ENCODE data around the gene FSTL4. TPM values are rescaled to one million over a fixed set of nuclear protein-coding genes. Genes with fewer than 3 reads are reported as not detected.
"Not testable (repeated sequence)": the region's sequence is repeated elsewhere in the genome, so short reads cannot be mapped to it uniquely, and the experiment has no call there.

Gene FSTL4
- total RNA-seq, 1 experiment from 2014 or later, result 14.3 TPM

- DNase-seq (ENCODE audit: extremely low read depth, low read depth), result no peak
These were observed 152.1 kb downstream of the FSTL4 start for GRCh38 chr5:133460172-133460758.

- no peak for DNase-seq (ENCODE audit: extremely low read depth, low read depth)
These were observed 152.7 kb downstream of the FSTL4 start for GRCh38 chr5:133459474-133460160.

GRCh38 chr5:133458435-133458834 lies 153.9 kb downstream of the FSTL4 start:
- no peak for DNase-seq (ENCODE audit: extremely low read depth, low read depth)

- DNase-seq (ENCODE audit: extremely low read depth, low read depth), result no peak
These were observed 154.6 kb downstream of the FSTL4 start for GRCh38 chr5:133457439-133458355.

GRCh38 chr5:133456933-133457402 lies 155.4 kb downstream of the FSTL4 start:
- DNase-seq (ENCODE audit: extremely low read depth, low read depth), result no peak

- DNase-seq (ENCODE audit: extremely low read depth, low read depth), result no peak
These were observed 156.7 kb downstream of the FSTL4 start for GRCh38 chr5:133455676-133456075.

GRCh38 chr5:133454442-133454841 lies 157.9 kb downstream of the FSTL4 start:
- DNase-seq (ENCODE audit: extremely low read depth, low read depth), result no peak

GRCh38 chr5:133453831-133454230 lies 158.5 kb downstream of the FSTL4 start:
- no peak for DNase-seq (ENCODE audit: extremely low read depth, low read depth)

- no peak for DNase-seq (ENCODE audit: extremely low read depth, low read depth)
These were observed 159.1 kb downstream of the FSTL4 start for GRCh38 chr5:133453084-133453780.

- DNase-seq (ENCODE audit: extremely low read depth, low read depth), result no peak
These were observed 160.4 kb downstream of the FSTL4 start for GRCh38 chr5:133451926-133452325.

GRCh38 chr5:133450286-133450685 lies 162.1 kb downstream of the FSTL4 start:
- no peak for DNase-seq (ENCODE audit: extremely low read depth, low read depth)

- DNase-seq (ENCODE audit: extremely low read depth, low read depth), result no peak
These were observed 163.2 kb downstream of the FSTL4 start for GRCh38 chr5:133449181-133449580.

GRCh38 chr5:133446440-133446839 lies 165.9 kb downstream of the FSTL4 start:
- no peak for DNase-seq (ENCODE audit: extremely low read depth, low read depth)

GRCh38 chr5:133445744-133446143 lies 166.6 kb downstream of the FSTL4 start:
- DNase-seq (ENCODE audit: extremely low read depth, low read depth), result no peak

- not testable (repeated sequence) for DNase-seq (ENCODE audit: extremely low read depth, low read depth)
These were observed 167.1 kb downstream of the FSTL4 start for GRCh38 chr5:133445204-133445603.

- DNase-seq (ENCODE audit: extremely low read depth, low read depth), result no peak
These were observed 167.6 kb downstream of the FSTL4 start for GRCh38 chr5:133444711-133445110.

GRCh38 chr5:133441166-133441815 lies 171.1 kb downstream of the FSTL4 start:
- DNase-seq (ENCODE audit: extremely low read depth, low read depth), result no peak

- no peak for DNase-seq (ENCODE audit: extremely low read depth, low read depth)
These were observed 171.8 kb downstream of the FSTL4 start for GRCh38 chr5:133440467-133441115.

- no peak for DNase-seq (ENCODE audit: extremely low read depth, low read depth)
These were observed 172.5 kb downstream of the FSTL4 start for GRCh38 chr5:133439859-133440258.

- no peak for DNase-seq (ENCODE audit: extremely low read depth, low read depth)
These were observed 173.9 kb downstream of the FSTL4 start for GRCh38 chr5:133438487-133438886.
